IMR-90 (cell line): ENCODE measurements around the gene LEMD3. TPM values are rescaled to one million over a fixed set of nuclear protein-coding genes. Genes with fewer than 3 reads are reported as not detected.
A peak's percentile ranks its signal among the peaks of the same experiment; 100 is the strongest.

Experiments used
- ATAC-seq: fragments of 200-7000 bp; cut with Tn5 transposase; 2 replicates; pipeline ENCODE4 v1.9.1; 2020; ENCODE audit warnings: low read depth, mild to moderate bottlenecking, moderate library complexity
- BruUV-seq: library from RNA; stranded (reverse); fragments of 400-500 nt; replicated peaks from 2 replicates; lab custom pipeline; 2021; lab: Mats Ljungman, UMichigan
- CTCF ChIA-PET: fragments of 300-600 bp; formaldehyde crosslinking; extraction: SDS; loops from one replicate; lab custom pipeline; 2021; ENCODE audit warnings: antibody characterized with exemption; lab: Yijun Ruan, JAX
- POLR2A ChIA-PET: fragments of 300-600 bp; sonication (Branson Sonifier 250); formaldehyde crosslinking; loops from one replicate; lab custom pipeline; 2022; ENCODE audit warnings: antibody characterized with exemption; ENCODE audit not compliant: unreplicated experiment; lab: Charles Lee
- DNase-seq: peaks from one replicate; pipeline ENCODE4 v3.0.0; 2013
- H2AFZ ChIP-seq: replicated peaks from 2 replicates; pipeline ENCODE3; 2013; ENCODE audit warnings: low read length, mild to moderate bottlenecking; ENCODE audit not compliant: poor library complexity
- H2AK5ac ChIP-seq: 2 replicates; pipeline ENCODE4 v1.6.1; 2013; ENCODE audit warnings: low read depth, low read length, inconsistent platforms
- H2AK9ac ChIP-seq: replicated peaks from 2 replicates; pipeline ENCODE3; 2013; ENCODE audit warnings: mild to moderate bottlenecking, low read depth, low read length, moderate library complexity; ENCODE audit not compliant: poor library complexity
- H2BK120ac ChIP-seq: 2 replicates; pipeline ENCODE4 v1.6.1; 2013; ENCODE audit warnings: low read depth, low read length, inconsistent platforms
- H2BK15ac ChIP-seq: 3 replicates; pipeline ENCODE4 v1.6.1; 2013; ENCODE audit warnings: low read depth, low read length, inconsistent platforms
- H2BK20ac ChIP-seq: 2 replicates; pipeline ENCODE4 v1.6.1; 2013; ENCODE audit warnings: low read depth, mild to moderate bottlenecking, inconsistent platforms, low read length, moderate library complexity
- H2BK5ac ChIP-seq: 2 replicates; pipeline ENCODE4 v1.6.1; 2013; ENCODE audit warnings: mild to moderate bottlenecking, low read depth, low read length, inconsistent platforms; ENCODE audit not compliant: poor library complexity, severe bottlenecking
- H3K14ac ChIP-seq: replicated peaks from 2 replicates; pipeline ENCODE4 v1.6.1; 2013; ENCODE audit warnings: low read depth, low read length, inconsistent platforms
- H3K18ac ChIP-seq: 2 replicates; pipeline ENCODE4 v1.6.1; 2013; ENCODE audit warnings: low read depth, low read length, control low read depth
- H3K23ac ChIP-seq: 2 replicates; pipeline ENCODE4 v1.6.1; 2013; ENCODE audit warnings: low read depth, low read length, inconsistent platforms
- H3K27ac ChIP-seq: 2 replicates; pipeline ENCODE4 v1.5.1; 2013; ENCODE audit warnings: mild to moderate bottlenecking, control low read depth, low read length; ENCODE audit not compliant: insufficient read depth
- H3K27me3 ChIP-seq: 2 replicates; pipeline ENCODE4 v1.6.1; 2013; ENCODE audit warnings: low read length; ENCODE audit not compliant: control insufficient read depth, insufficient read depth
- H3K36me3 ChIP-seq: 2 replicates; pipeline ENCODE4 v1.6.1; 2013; ENCODE audit warnings: low read length, mixed read lengths; ENCODE audit not compliant: control insufficient read depth, insufficient read depth
- H3K4ac ChIP-seq: 2 replicates; pipeline ENCODE4 v1.6.1; 2013; ENCODE audit warnings: low read depth, low read length, inconsistent platforms
- H3K4me1 ChIP-seq: 2 replicates; pipeline ENCODE4 v1.6.1; 2013; ENCODE audit warnings: low read length, mixed read lengths; ENCODE audit not compliant: control insufficient read depth, insufficient read depth
- H3K4me2 ChIP-seq: 2 replicates; pipeline ENCODE4 v1.6.1; 2013; ENCODE audit warnings: low read depth, mild to moderate bottlenecking, control low read depth, low read length, moderate library complexity
- H3K4me3 ChIP-seq: 2 replicates; pipeline ENCODE4 v1.5.1; 2013; ENCODE audit warnings: low read depth, mild to moderate bottlenecking, control low read depth, low read length, moderate library complexity; ENCODE audit not compliant: insufficient read depth
- H3K56ac ChIP-seq: 2 replicates; pipeline ENCODE4 v1.6.1; 2013; ENCODE audit warnings: low read length, inconsistent platforms; ENCODE audit not compliant: insufficient read depth; ENCODE audit errors: extremely low read depth
- H3K79me1 ChIP-seq, 2 experiments: 2 replicates each; pipeline ENCODE4 v1.6.1; 2013; ENCODE audit warnings: low read length in 2 of 2, inconsistent platforms in 1 of 2, low read depth in 1 of 2
- H3K9ac ChIP-seq: 2 replicates; pipeline ENCODE4 v1.6.1; 2013; ENCODE audit warnings: low read depth, low read length, control low read depth
- H3K9me1 ChIP-seq: 2 replicates; pipeline ENCODE4 v1.6.1; 2013; ENCODE audit warnings: low read length, inconsistent platforms; ENCODE audit not compliant: insufficient read depth
- H3K9me3 ChIP-seq: 2 replicates; pipeline ENCODE4 v1.6.1; 2013; ENCODE audit warnings: low read length; ENCODE audit not compliant: control insufficient read depth, insufficient read depth
- H4K20me1 ChIP-seq: 2 replicates; pipeline ENCODE4 v1.6.1; 2013; ENCODE audit warnings: low read length, inconsistent platforms; ENCODE audit not compliant: insufficient read depth
- H4K5ac ChIP-seq: 2 replicates; pipeline ENCODE4 v1.6.1; 2013; ENCODE audit warnings: mild to moderate bottlenecking, low read depth, low read length, control low read depth
- H4K8ac ChIP-seq, 2 experiments: 2 replicates each; pipeline ENCODE4 v1.6.1; 2013; ENCODE audit warnings: low read depth in 2 of 2, low read length in 2 of 2, control low read depth in 1 of 2, inconsistent platforms in 1 of 2
- H4K91ac ChIP-seq: 2 replicates; pipeline ENCODE4 v1.6.1; 2013; ENCODE audit warnings: low read depth, low read length, inconsistent platforms; ENCODE audit not compliant: insufficient read depth
- BHLHE40 ChIP-seq: fragments of 150-350 bp; IDR thresholded peaks from 2 replicates; pipeline ENCODE4 v1.6.1; 2016; ENCODE audit warnings: mild to moderate bottlenecking, low read depth, low read length
- CEBPB ChIP-seq: IDR thresholded peaks from 2 replicates; pipeline ENCODE4 v1.6.1; 2012; ENCODE audit warnings: low read depth, low read length, improper control_type of control experiment
- CHD1 ChIP-seq: IDR thresholded peaks from 2 replicates; pipeline ENCODE4 v1.6.1; 2012; ENCODE audit warnings: low read depth, low read length, improper control_type of control experiment
- FOS ChIP-seq: fragments of 150-350 bp; IDR thresholded peaks from 2 replicates; pipeline ENCODE4 v1.6.1; 2016; ENCODE audit warnings: low read depth, low read length
- MAFK ChIP-seq: IDR thresholded peaks from 2 replicates; pipeline ENCODE4 v1.6.1; 2012; ENCODE audit warnings: low read depth, low read length, improper control_type of control experiment
- MAZ ChIP-seq: IDR thresholded peaks from 2 replicates; pipeline ENCODE4 v1.6.1; 2012; ENCODE audit warnings: low read depth, mild to moderate bottlenecking, low read length, improper control_type of control experiment, moderate library complexity, borderline replicate concordance
- MXI1 ChIP-seq: IDR thresholded peaks from 2 replicates; pipeline ENCODE4 v1.6.1; 2012; ENCODE audit warnings: low read depth, mild to moderate bottlenecking, low read length, moderate library complexity, borderline replicate concordance
- NFE2L2 ChIP-seq: fragments of 150-350 bp; IDR thresholded peaks from 2 replicates; pipeline ENCODE4 v1.6.1; 2016; ENCODE audit warnings: low read depth, mild to moderate bottlenecking, low read length
- POLR2A ChIP-seq: IDR thresholded peaks from 2 replicates; pipeline ENCODE4 v1.6.1; 2012; ENCODE audit warnings: mild to moderate bottlenecking, low read depth, low read length
- RAD21 ChIP-seq: IDR thresholded peaks from 2 replicates; pipeline ENCODE4 v1.6.1; 2012; ENCODE audit warnings: low read length, improper control_type of control experiment
- RCOR1 ChIP-seq: IDR thresholded peaks from 2 replicates; pipeline ENCODE4 v1.6.1; 2012; ENCODE audit warnings: mild to moderate bottlenecking, low read length, improper control_type of control experiment; ENCODE audit not compliant: insufficient replicate concordance
- RFX5 ChIP-seq: IDR thresholded peaks from 2 replicates; pipeline ENCODE4 v1.8.0; 2012; ENCODE audit warnings: low read depth, mild to moderate bottlenecking, low read length, moderate library complexity
- SMC3 ChIP-seq: fragments of 150-350 bp; IDR thresholded peaks from 2 replicates; pipeline ENCODE4 v1.6.1; 2016; ENCODE audit warnings: low read depth, mild to moderate bottlenecking, antibody characterized with exemption, low read length, moderate library complexity
- WGBS, 2 experiments: methylation state at CpG; one replicate each; pipeline versions ENCODE4 v1.1.5 to v1.1.7; 2013; ENCODE audit warnings: missing lambda C conversion rate in 2 of 2; ENCODE audit not compliant: insufficient read length in 1 of 2; ENCODE audit errors: extremely low coverage in 2 of 2; 5-methylcytosine and 5-hydroxymethylcytosine counted together
- dilution Hi-C: fragments of 300-500 bp; cut with HindIII; formaldehyde crosslinking; loops from one replicate; pipeline ENCODE4 v1.14.3; 2018; ENCODE audit warnings: low sequenced_read_pairs; ENCODE audit not compliant: unreplicated experiment
- in situ Hi-C: fragments of 300-500 bp; cut with MboI; formaldehyde crosslinking; loops from 3 replicates; pipeline ENCODE4 v1.14.3; 2019; ENCODE audit warnings: low sequenced_read_pairs, inconsistent platforms, mixed read lengths
- intact Hi-C: fragments of 100-400 bp; cut with micrococcal nuclease; formaldehyde crosslinking; loops from 2 replicates; pipeline ENCODE4 v1.10.0; 2022
- polyA plus RNA-seq, 3 experiments: library from polyadenylated mRNA; depleted of rRNA; stranded (reverse); fragments of >200 nt; gene quantifications; 2 replicates each; pipeline ENCODE4 v1.2.3, GENCODE V29; 2012; ENCODE audit warnings: low replicate concordance in 1 of 3
- total RNA-seq: library from RNA; depleted of rRNA; stranded (reverse); fragments of >200 nt; gene quantifications from 2 replicates; pipeline ENCODE4 v1.2.3, GENCODE V29; 2012
- TF ChIP-seq, protein P1 (sequence below): fragments of 150-350 bp; IDR thresholded peaks from 2 replicates; pipeline ENCODE4 v1.6.1; 2017; ENCODE audit warnings: mild to moderate bottlenecking, antibody characterized with exemption, low read length, low read depth
- TF ChIP-seq, protein P2 (sequence below): conservative IDR thresholded peaks from 2 replicates; pipeline ENCODE4 v1.5.1; 2012; ENCODE audit warnings: mild to moderate bottlenecking, low read depth, low read length, improper control_type of control experiment
- TF ChIP-seq, protein P3 (sequence below): fragments of 150-350 bp; IDR thresholded peaks from 2 replicates; pipeline ENCODE4 v1.6.1; 2016; ENCODE audit warnings: low read depth, mild to moderate bottlenecking, low read length, moderate library complexity, borderline replicate concordance

The LEMD3 gene
- total and polyA plus RNA-seq, 2 of the 4 experiments (the other 2 are of a cell fraction): 5.5 to 9.9 TPM

DNA sequence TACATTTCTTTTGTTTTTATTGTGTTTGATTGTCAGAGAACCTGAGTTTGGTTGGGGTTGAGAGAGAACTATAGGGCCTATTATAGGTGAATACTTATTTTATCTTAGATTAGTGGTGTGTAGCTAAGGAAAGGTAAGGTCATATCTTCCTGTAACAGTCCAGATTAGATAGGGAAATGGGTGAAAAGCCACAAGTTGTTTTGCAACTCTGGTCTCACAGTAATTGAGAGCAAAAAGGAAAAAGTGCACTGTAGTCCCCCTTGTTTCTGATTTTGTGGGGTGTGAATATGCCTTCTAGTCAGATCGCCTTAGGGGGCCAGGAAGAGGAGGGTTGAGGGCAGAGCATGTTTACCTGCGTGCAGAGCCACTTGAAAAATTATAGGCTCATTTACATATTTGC lies 118.0 kb downstream of the LEMD3 start:
- POLR2A ChIA-PET: no interaction called here

More for the DNA sequence above, 118.0 kb downstream of the LEMD3 start:
- CTCF ChIA-PET: interaction anchor here (1.2 kb wide), 1 partner anchor 19 kb away, joined by 5 read pairs; no protein-coding TSS in a partner anchor
- Histone ChIP-seq H4K20me1 (peaks cover 79% of the 10 kb centered on the region), H3K18ac (no peak overlapping the region), H3K36me3 (peaks cover 2% of the 10 kb centered on the region), H3K4me2 (no peak overlapping the region), H3K23ac (0 out of 2 replicates have a peak overlapping the region, but pooled peaks have one; percentile 19), H4K5ac (no peak overlapping the region), H3K9ac (no peak overlapping the region), H2AK5ac (no peak overlapping the region), H3K4ac (no peak overlapping the region), H2BK5ac (no peak overlapping the region), H2AFZ (no peak overlapping the region), H2BK15ac (no peak overlapping the region), H4K91ac (no peak overlapping the region), H2BK20ac (no peak overlapping the region), H3K27me3 (no peaks in the 10 kb centered on the region), H4K8ac (no peak overlapping the region), H3K9me3 (no peaks in the 10 kb centered on the region), H3K4me1 (peaks cover 1% of the 10 kb centered on the region; the same call in 1 of the 2 replicates), H3K4me3 (no peak overlapping the region), H2BK120ac (no peak overlapping the region), H3K56ac (no peak overlapping the region), H2AK9ac (peak overlapping the region; percentile 66), H3K9me1 (peaks cover 3% of the 10 kb centered on the region; the same call in 1 of the 2 replicates), H3K79me1 (peaks cover 17 to 70% of the 10 kb centered on the region in 2 experiments), H3K14ac (no peak overlapping the region), H3K27ac (no peak overlapping the region)
- dilution Hi-C loops (no loop called here), intact Hi-C loops (no loop called here), in situ Hi-C loops (loop anchor here (25.0 kb wide), 1 partner anchor 1125 kb away; no protein-coding TSS in a partner anchor)
- ATAC-seq: no peak
- TF ChIP-seq CHD1: no peak
- no peak for TF ChIP-seq RAD21
- TF ChIP-seq, protein P1, sequence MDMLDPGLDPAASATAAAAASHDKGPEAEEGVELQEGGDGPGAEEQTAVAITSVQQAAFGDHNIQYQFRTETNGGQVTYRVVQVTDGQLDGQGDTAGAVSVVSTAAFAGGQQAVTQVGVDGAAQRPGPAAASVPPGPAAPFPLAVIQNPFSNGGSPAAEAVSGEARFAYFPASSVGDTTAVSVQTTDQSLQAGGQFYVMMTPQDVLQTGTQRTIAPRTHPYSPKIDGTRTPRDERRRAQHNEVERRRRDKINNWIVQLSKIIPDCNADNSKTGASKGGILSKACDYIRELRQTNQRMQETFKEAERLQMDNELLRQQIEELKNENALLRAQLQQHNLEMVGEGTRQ: no peak
- no peak for TF ChIP-seq RCOR1
- TF ChIP-seq, protein P2, sequence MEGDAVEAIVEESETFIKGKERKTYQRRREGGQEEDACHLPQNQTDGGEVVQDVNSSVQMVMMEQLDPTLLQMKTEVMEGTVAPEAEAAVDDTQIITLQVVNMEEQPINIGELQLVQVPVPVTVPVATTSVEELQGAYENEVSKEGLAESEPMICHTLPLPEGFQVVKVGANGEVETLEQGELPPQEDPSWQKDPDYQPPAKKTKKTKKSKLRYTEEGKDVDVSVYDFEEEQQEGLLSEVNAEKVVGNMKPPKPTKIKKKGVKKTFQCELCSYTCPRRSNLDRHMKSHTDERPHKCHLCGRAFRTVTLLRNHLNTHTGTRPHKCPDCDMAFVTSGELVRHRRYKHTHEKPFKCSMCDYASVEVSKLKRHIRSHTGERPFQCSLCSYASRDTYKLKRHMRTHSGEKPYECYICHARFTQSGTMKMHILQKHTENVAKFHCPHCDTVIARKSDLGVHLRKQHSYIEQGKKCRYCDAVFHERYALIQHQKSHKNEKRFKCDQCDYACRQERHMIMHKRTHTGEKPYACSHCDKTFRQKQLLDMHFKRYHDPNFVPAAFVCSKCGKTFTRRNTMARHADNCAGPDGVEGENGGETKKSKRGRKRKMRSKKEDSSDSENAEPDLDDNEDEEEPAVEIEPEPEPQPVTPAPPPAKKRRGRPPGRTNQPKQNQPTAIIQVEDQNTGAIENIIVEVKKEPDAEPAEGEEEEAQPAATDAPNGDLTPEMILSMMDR: no peak
- TF ChIP-seq, protein P3, sequence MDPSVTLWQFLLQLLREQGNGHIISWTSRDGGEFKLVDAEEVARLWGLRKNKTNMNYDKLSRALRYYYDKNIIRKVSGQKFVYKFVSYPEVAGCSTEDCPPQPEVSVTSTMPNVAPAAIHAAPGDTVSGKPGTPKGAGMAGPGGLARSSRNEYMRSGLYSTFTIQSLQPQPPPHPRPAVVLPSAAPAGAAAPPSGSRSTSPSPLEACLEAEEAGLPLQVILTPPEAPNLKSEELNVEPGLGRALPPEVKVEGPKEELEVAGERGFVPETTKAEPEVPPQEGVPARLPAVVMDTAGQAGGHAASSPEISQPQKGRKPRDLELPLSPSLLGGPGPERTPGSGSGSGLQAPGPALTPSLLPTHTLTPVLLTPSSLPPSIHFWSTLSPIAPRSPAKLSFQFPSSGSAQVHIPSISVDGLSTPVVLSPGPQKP: no peak
- no peak for TF ChIP-seq POLR2A
- TF ChIP-seq FOS: no peak
- no peak for TF ChIP-seq SMC3
- TF ChIP-seq NFE2L2: no peak
- TF ChIP-seq RFX5: no peak
- TF ChIP-seq BHLHE40: no peak
- no peak for TF ChIP-seq MAZ
- no peak for TF ChIP-seq MXI1
- TF ChIP-seq CEBPB: no peak
- no peak for TF ChIP-seq MAFK
- no peak for DNase-seq
- no TSS peak for BruUV-seq
- WGBS, 2 experiments: no CpG with 5 or more reads among the region's 2 CpGs
